CD4-positive, alpha-beta memory T cell (primary cell): ENCODE measurements around the gene CD48. TPM values are rescaled to one million over a fixed set of nuclear protein-coding genes. Genes with fewer than 3 reads are reported as not detected.

Source experiments
- CTCF ChIA-PET: fragments of 350-600 bp; sonication (Branson Sonifier 250); formaldehyde crosslinking; loops from one replicate; lab custom pipeline; 2021; ENCODE audit warnings: inconsistent platforms; ENCODE audit not compliant: partially characterized antibody; lab: Charles Lee
- POLR2A ChIA-PET: fragments of 350-600 bp; sonication (Branson Sonifier 250); formaldehyde crosslinking; loops from one replicate; lab custom pipeline; 2021; ENCODE audit not compliant: partially characterized antibody; lab: Charles Lee
- DNase-seq, 5 donors: peaks; one replicate each; pipeline versions ENCODE4 v3.0.0 to v3.0.0-alpha.2; 2020 to 2022; ENCODE audit warnings: mixed read lengths in 1 of 5
- H3K27ac ChIP-seq: one replicate; pipeline ENCODE4 v1.7.0; 2013; ENCODE audit warnings: low read depth, low read length
- H3K27me3 ChIP-seq: 2 replicates; pipeline ENCODE4 v1.7.0; 2013; ENCODE audit warnings: mild to moderate bottlenecking, low read length, moderate library complexity; ENCODE audit not compliant: insufficient read depth
- H3K36me3 ChIP-seq: 2 replicates; pipeline ENCODE4 v1.7.0; 2013; ENCODE audit warnings: mild to moderate bottlenecking, low read length, moderate library complexity; ENCODE audit not compliant: insufficient read depth
- H3K4me1 ChIP-seq: 2 replicates; pipeline ENCODE4 v1.7.0; 2013; ENCODE audit warnings: mild to moderate bottlenecking, low read length, moderate library complexity; ENCODE audit not compliant: insufficient read depth
- H3K4me3 ChIP-seq, 2 donors: one replicate each; pipeline ENCODE4 v1.7.0; 2013; ENCODE audit warnings: low read length in 2 of 2, mild to moderate bottlenecking in 1 of 2
- H3K9me3 ChIP-seq, 2 donors: one replicate each; pipeline ENCODE4 v1.7.0; 2013; ENCODE audit warnings: low read length in 2 of 2, control low read depth in 1 of 2; ENCODE audit not compliant: control insufficient read depth in 1 of 2
- H3K27ac Mint-ChIP-seq, 7 donors: one replicate each; pipeline ENCODE4 v1.8.0; 2020 to 2021; ENCODE audit warnings: mixed read lengths in 7 of 7, mild to moderate bottlenecking in 6 of 7, inconsistent platforms in 3 of 7, moderate library complexity in 3 of 7
- H3K27me3 Mint-ChIP-seq, 2 donors: one replicate each; pipeline ENCODE4 v1.8.0; 2020 to 2021; ENCODE audit warnings: mixed read lengths in 2 of 2
- H3K36me3 Mint-ChIP-seq, 2 donors: one replicate each; pipeline ENCODE4 v1.8.0; 2020 to 2021; ENCODE audit warnings: mixed read lengths in 2 of 2, inconsistent platforms in 1 of 2, mild to moderate bottlenecking in 1 of 2
- H3K4me1 Mint-ChIP-seq, 4 donors: one replicate each; pipeline ENCODE4 v1.8.0; 2020 to 2021; ENCODE audit warnings: mixed read lengths in 4 of 4, mild to moderate bottlenecking in 1 of 4
- H3K4me3 Mint-ChIP-seq, 8 donors: one replicate each; pipeline ENCODE4 v1.8.0; 2020 to 2021; ENCODE audit warnings: mixed read lengths in 8 of 8, mild to moderate bottlenecking in 7 of 8, moderate library complexity in 6 of 8, inconsistent platforms in 3 of 8
- H3K9me3 Mint-ChIP-seq, 8 donors: one replicate each; pipeline ENCODE4 v1.8.0; 2020 to 2021; ENCODE audit warnings: mixed read lengths in 8 of 8, mild to moderate bottlenecking in 5 of 8, inconsistent platforms in 3 of 8, moderate library complexity in 1 of 8
- intact Hi-C: fragments of 100-400 bp; cut with micrococcal nuclease; formaldehyde crosslinking; loops from one replicate; pipeline ENCODE4 v1.15.1; 2023
- polyA plus RNA-seq, 2 donors: library from polyadenylated mRNA; unstranded; fragments of 300-500 nt; fragmentation: Illumina TruSeq; gene quantifications; one replicate each; pipeline ENCODE4 v1.2.3, GENCODE V29; 2021
- total RNA-seq, 2 experiments: library from RNA; stranded (reverse); gene quantifications; one replicate each; pipeline ENCODE4 v1.2.3, GENCODE V29; 2021

Gene CD48
- total and polyA plus RNA-seq, 4 experiments from 2014 or later = 228 to 329 (median 273) TPM

DNA sequence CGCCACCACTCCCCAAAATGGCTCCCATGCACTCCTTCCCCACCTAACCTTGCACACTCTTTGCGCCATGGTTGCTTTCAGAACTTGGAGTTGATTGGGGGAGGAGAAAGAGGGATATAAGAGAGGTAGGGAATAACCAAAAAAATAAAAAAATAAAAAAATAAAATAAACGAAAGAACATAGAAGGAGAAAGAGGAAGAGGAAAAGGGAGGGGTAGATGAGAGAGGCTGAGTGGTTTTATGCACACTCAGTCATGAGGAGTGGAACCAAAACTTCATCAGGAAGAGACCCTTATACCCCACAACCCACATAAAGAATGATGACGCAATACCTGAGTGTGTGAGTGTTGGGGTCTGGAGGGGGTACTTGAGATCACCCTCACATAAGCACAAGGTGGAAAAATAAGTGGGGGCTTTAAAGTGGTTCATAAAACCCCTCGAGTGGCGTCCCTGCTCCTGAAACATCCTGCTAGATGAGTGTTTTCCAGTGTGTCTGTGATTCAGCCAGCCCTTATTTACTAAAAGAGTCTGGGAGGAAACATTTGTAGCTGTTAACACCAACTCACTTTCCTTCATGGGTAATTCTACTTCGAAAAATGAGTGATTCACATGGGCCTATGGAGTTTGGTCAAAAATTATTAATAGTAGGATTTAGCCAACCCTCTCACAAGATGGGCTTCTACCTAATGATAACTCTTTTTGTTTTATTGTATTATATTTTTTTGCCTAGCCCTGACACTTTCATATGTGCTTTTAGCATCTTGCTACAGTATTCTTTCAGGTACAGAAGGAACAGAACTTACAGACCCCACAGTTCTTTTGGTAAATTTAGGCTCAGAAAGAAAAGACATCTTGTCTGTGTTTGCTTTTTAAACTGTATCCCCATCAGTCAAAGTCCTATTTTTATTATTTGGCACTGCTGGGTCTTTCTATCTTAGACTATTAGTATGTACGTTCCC lies 70.0 kb downstream of the CD48 start:
- intact Hi-C loops = no loop called here
- Histone ChIP-seq H3K27me3 (no peaks in the 10 kb centered on the region), H3K4me1 (peaks cover 70% of the 10 kb centered on the region), H3K36me3 (peaks cover 9% of the 10 kb centered on the region), H3K4me3 (peak overlapping the region; percentile 45 to 80), H3K27ac (peak overlapping the region; percentile 88), H3K9me3 (no peaks in the 10 kb centered on the region)
- peaks cover 0 to 4% (median 0%) of the 10 kb centered on the region in 8 donors for H3K9me3 Mint-ChIP-seq
- DNase-seq = peak in 1 of 5 donors; percentile 68
- CTCF ChIA-PET = interaction anchor here (1.3 to 4.7 kb wide), 10 partner anchors 9 to 34 kb away, joined by 3 to 44 read pairs (median 6); no protein-coding TSS in a partner anchor
- no peaks in the 10 kb centered on the region for H3K27me3 Mint-ChIP-seq
- POLR2A ChIA-PET = interaction anchor here (0.7 to 6.8 kb wide), 18 partner anchors 9 to 101 kb away, joined by 3 to 126 read pairs (median 6); no protein-coding TSS in a partner anchor
- H3K4me3 Mint-ChIP-seq = peak overlapping the region; percentile 98 to 100 (median 99)
- H3K4me1 Mint-ChIP-seq = peaks cover 55 to 98% (median 68%) of the 10 kb centered on the region in 4 donors
- peaks cover 44 to 73% of the 10 kb centered on the region in 2 donors for H3K36me3 Mint-ChIP-seq
- peak overlapping the region; percentile 87 to 98 (median 97) for H3K27ac Mint-ChIP-seq

DNA sequence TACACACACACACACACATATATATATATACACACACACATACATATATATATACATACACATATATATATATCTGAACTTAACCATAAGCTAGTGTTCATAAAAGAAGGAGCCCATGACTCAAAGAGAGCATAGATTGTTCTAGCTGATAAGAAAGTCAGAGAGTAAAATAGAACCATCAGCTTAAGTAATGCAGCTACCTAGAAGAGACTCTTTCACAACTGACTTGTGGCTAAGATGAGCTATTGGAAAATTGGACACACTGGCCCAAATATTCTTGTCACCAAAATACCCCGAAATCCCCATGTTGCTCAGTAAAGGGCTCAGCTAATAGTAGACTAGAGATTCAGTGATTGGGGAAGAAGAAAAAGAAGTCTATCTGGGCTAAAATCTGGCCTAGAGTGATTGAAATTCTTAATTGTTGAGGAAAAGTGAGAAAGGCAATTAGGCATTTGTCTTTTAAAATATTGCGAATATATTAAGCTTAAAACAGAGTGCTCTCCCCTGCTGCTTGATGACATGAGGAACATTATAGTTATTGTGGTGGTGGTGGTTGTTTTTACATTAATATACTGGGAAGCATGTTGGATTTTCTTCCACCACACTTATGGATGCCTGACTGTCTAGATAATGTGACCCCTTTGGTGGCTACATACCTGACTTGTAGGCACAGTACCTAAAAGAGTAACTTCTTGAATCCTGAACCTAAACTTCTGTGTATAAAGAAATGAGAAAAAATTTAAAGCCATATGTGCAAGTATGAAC lies 71.1 kb downstream of the CD48 start:
- Histone ChIP-seq H3K27me3 (no peaks in the 10 kb centered on the region), H3K4me1 (peaks cover 81% of the 10 kb centered on the region), H3K4me3 (peak overlapping the region; percentile 5 to 23), H3K9me3 (no peaks in the 10 kb centered on the region), H3K27ac (peak overlapping the region; percentile 88), H3K36me3 (peaks cover 19% of the 10 kb centered on the region)
- intact Hi-C loops = no loop called here
- peak overlapping the region; percentile 71 to 100 (median 99) for H3K4me3 Mint-ChIP-seq
- peaks cover 46 to 74% of the 10 kb centered on the region in 2 donors for H3K36me3 Mint-ChIP-seq
- CTCF ChIA-PET = interaction anchor here (0.7 to 4.7 kb wide), 10 partner anchors 12 to 45 kb away, joined by 3 to 44 read pairs (median 4); no protein-coding TSS in a partner anchor
- peak overlapping the region; percentile 87 to 98 (median 97) for H3K27ac Mint-ChIP-seq
- H3K9me3 Mint-ChIP-seq = no peaks in the 10 kb centered on the region
- H3K27me3 Mint-ChIP-seq = no peaks in the 10 kb centered on the region
- H3K4me1 Mint-ChIP-seq = peaks cover 62 to 97% (median 78%) of the 10 kb centered on the region in 4 donors
- POLR2A ChIA-PET = interaction anchor here (0.6 to 3.9 kb wide), 19 partner anchors 8 to 205 kb away, joined by 3 to 126 read pairs (median 5); partner anchors contain the start of gene LY9
- DNase-seq = peak in 3 of 5 donors; percentile 36 to 82 (median 45)

GRCh38 chr1:160639652-160640051 lies 72.0 kb downstream of the CD48 start:
- H3K27ac ChIP-seq = peak overlapping the region; percentile 68
- peaks cover 26% of the 10 kb centered on the region for H3K36me3 ChIP-seq
- Mint-ChIP-seq H3K27ac (peak overlapping the region; percentile 87 to 99 (median 98)), H3K9me3 (peaks cover 0 to 2% (median 0%) of the 10 kb centered on the region in 8 donors), H3K4me3 (peak overlapping the region; percentile 75 to 87 (median 82)), H3K36me3 (peaks cover 44 to 72% of the 10 kb centered on the region in 2 donors), H3K27me3 (no peaks in the 10 kb centered on the region), H3K4me1 (peaks cover 66 to 97% (median 84%) of the 10 kb centered on the region in 4 donors)
- peak overlapping the region in 1 of 2 donors; percentile 7 for H3K4me3 ChIP-seq
- ChIA-PET CTCF (interaction anchor here (0.7 to 4.7 kb wide), 11 partner anchors 11 to 211 kb away, joined by 3 to 44 read pairs (median 4); no protein-coding TSS in a partner anchor), POLR2A (interaction anchor here (0.6 to 3.9 kb wide), 18 partner anchors 12 to 206 kb away, joined by 3 to 126 read pairs (median 6); partner anchors contain the start of gene LY9)
- H3K9me3 ChIP-seq = no peaks in the 10 kb centered on the region
- H3K27me3 ChIP-seq = no peaks in the 10 kb centered on the region
- peaks cover 90% of the 10 kb centered on the region for H3K4me1 ChIP-seq
- DNase-seq = no peak
- intact Hi-C loops = no loop called here

- H3K4me1 ChIP-seq = peaks cover 97% of the 10 kb centered on the region
- peaks cover 74 to 97% (median 86%) of the 10 kb centered on the region in 4 donors for H3K4me1 Mint-ChIP-seq
- H3K9me3 Mint-ChIP-seq = peaks cover 0 to 2% (median 0%) of the 10 kb centered on the region in 8 donors
- CTCF ChIA-PET = interaction anchor here (1.2 to 2.1 kb wide), 2 partner anchors 27 to 36 kb away, joined by 3 to 23 read pairs; no protein-coding TSS in a partner anchor
- POLR2A ChIA-PET = interaction anchor here (1.0 to 3.9 kb wide), 9 partner anchors 12 to 74 kb away, joined by 3 to 126 read pairs (median 10); no protein-coding TSS in a partner anchor
- peak overlapping the region; percentile 31 to 39 for H3K4me3 ChIP-seq
- H3K27ac Mint-ChIP-seq = peak overlapping the region; percentile 87 to 99 (median 98)
- peak overlapping the region; percentile 75 to 87 (median 82) for H3K4me3 Mint-ChIP-seq
- H3K9me3 ChIP-seq = no peaks in the 10 kb centered on the region
- no peak for DNase-seq
- H3K27ac ChIP-seq = peak overlapping the region; percentile 68
- H3K27me3 ChIP-seq = no peaks in the 10 kb centered on the region
- peaks cover 45 to 72% of the 10 kb centered on the region in 2 donors for H3K36me3 Mint-ChIP-seq
- peaks cover 33% of the 10 kb centered on the region for H3K36me3 ChIP-seq
- H3K27me3 Mint-ChIP-seq = no peaks in the 10 kb centered on the region
- intact Hi-C loops = loop anchor here (1.0 kb wide), 2 partner anchors 8 to 10 kb away; partner anchors contain the start of gene SLAMF1
Measured at GRCh38 chr1:160638926-160639325, 72.7 kb downstream of the CD48 start.

DNA sequence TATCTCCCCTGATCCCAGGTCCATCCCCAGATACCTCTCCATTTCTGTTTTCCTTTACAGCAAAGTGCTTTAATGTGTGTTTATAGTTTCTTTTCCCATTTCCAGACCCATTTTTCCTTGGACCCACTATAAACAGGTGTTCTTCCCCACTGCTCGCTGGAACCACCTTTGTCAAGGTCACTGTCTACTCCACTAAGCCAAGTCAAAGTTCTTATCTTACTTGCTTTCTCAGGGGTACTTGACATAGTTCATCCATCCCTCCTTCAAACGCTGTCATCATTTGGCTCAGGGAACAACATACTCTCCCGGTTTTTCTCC lies 73.1 kb downstream of the CD48 start:
- Histone ChIP-seq H3K4me3 (peak overlapping the region; percentile 31 to 39), H3K27me3 (no peaks in the 10 kb centered on the region), H3K36me3 (peaks cover 37% of the 10 kb centered on the region), H3K4me1 (peaks cover 99% of the 10 kb centered on the region), H3K9me3 (no peaks in the 10 kb centered on the region), H3K27ac (peak overlapping the region; percentile 68)
- Mint-ChIP-seq H3K9me3 (peaks cover 0 to 2% (median 0%) of the 10 kb centered on the region in 8 donors), H3K36me3 (peaks cover 49 to 72% of the 10 kb centered on the region in 2 donors), H3K4me3 (peak overlapping the region; percentile 75 to 87 (median 82)), H3K27me3 (no peaks in the 10 kb centered on the region), H3K4me1 (peaks cover 76 to 97% (median 87%) of the 10 kb centered on the region in 4 donors), H3K27ac (peak overlapping the region; percentile 87 to 99 (median 98))
- CTCF ChIA-PET = no interaction called here
- DNase-seq = no peak
- intact Hi-C loops = loop anchor here (1.0 kb wide), 2 partner anchors 9 kb away; partner anchors contain the start of gene SLAMF1
- POLR2A ChIA-PET = interaction anchor here (0.9 to 3.9 kb wide), 5 partner anchors 8 to 37 kb away, joined by 3 to 126 read pairs (median 6); partner anchors contain the start of gene SLAMF1
